Prostate gland (tissue), 2 donors: ENCODE measurements around the gene NCAPG2.

Experiments
- CTCF ChIP-seq, 4 experiments: fragments of 200-600 bp in 2 of 4; fragments of 450-650 bp in 2 of 4; sonication (generic) in 2 of 4; IDR thresholded peaks; 1 replicate in 3 of 4; 2 replicates in 1 of 4; pipeline ENCODE4 v1.5.1; 2016 to 2019; ENCODE audit warnings: antibody characterized with exemption in 4 of 4, mild to moderate bottlenecking in 2 of 4, moderate library complexity in 2 of 4
- POLR2A ChIP-seq: fragments of 450-650 bp; IDR thresholded peaks from one replicate; pipeline ENCODE4 v1.6.1; 2016; ENCODE audit warnings: antibody characterized with exemption, mild to moderate bottlenecking

DNA sequence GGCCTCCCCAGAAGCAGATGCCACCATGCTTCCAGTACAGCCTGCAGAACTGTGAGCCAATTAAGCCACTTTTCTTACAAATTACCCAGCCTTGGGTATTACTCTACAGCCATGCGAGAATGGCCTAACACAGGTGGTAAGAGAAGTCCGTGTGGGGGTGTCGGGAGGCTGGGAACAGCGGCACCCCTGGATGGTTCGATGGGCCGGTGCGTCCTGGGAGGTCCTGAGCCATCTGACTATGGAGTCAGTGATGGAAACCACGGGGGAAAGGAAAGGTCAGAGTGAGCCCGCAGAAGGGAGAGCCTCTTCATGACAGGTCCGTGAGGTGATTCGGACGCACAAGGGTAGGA, 114.4 kb downstream of the NCAPG2 start:
- TF ChIP-seq CTCF (IDR thresholded peaks at IDR 0.05) (no peak), POLR2A (no peak)
